ENCODE measurements around the gene P2RY13.

P2RY13 gene

DNA sequence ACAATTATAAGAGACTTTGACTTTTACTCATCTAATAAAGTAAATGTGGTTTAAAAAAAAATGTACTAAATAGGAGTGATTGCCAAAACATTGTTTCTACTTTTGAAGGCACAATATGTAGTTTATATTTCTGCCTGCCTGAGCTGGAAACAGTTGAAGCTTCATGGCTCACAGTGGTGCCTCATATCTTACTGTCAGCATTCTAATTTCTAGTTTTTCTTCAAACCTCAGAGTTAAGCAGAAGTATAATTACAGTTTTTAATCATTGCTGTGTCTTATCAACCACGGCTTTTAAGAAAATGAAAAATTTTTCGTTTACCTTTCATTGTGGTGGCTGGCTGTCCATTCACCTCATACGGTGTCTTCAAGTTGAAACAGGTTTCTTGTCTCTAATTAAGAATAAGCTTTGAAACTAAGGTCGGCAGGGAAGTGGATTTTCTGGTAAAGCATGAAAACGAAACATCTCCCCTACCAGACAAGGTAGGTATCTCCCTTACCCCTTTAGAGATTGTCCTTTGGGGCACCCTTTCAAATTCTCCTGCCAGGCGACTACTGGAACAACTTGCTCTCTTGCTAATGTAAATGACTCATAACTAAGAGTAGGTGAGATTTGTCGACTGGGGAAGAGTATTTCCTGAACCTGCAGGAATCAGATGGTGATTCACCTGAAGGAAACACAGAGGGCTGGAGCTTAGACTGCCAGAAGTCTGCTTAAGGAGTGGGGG is 12.9 kb downstream of the P2RY13 start, which contains the start of gene GPR87:
Gene GPR87, minus strand, starts transcription at position 554 of the 725 bp plus-strand sequence. CDS start 16,720 bp downstream, outside the sequence.
- TF ChIP-seq YY1 (IDR thresholded peaks at IDR 0.05; ENCODE audit: low read depth): no peak

DNA sequence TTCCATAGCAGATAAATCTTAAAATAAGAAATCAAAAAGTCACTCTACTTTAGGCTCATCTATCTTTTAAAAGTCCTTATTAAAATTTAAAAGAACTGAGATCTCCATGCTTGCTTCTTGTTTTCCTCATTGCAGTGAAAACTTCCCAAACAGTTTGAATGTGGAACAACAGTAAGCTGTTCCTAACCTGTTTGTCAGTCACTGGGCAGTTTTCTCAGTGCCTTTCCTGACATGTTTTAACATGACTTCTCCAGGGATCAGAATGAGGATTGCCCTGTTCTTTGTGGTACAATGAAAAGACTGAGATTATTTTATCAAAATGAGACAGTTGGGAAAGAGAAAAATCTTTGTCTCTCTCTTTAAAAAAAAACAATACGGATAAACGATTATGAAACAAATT is 13.5 kb downstream of the P2RY13 start:
- TF ChIP-seq, protein P1, sequence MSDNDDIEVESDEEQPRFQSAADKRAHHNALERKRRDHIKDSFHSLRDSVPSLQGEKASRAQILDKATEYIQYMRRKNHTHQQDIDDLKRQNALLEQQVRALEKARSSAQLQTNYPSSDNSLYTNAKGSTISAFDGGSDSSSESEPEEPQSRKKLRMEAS (IDR thresholded peaks at IDR 0.05): no peak
- TF ChIP-seq EP300 (IDR thresholded peaks at IDR 0.05; ENCODE audit: borderline replicate concordance) (no peak), FOXM1 (IDR thresholded peaks at IDR 0.05; ENCODE audit: borderline replicate concordance, low read depth) (no peak), RAD21 (IDR thresholded peaks at IDR 0.05; ENCODE audit: low read depth) (no peak), YY1 (IDR thresholded peaks at IDR 0.05; ENCODE audit: low read depth) (no peak), TCF12 (IDR thresholded peaks at IDR 0.05; ENCODE audit: low read depth) (no peak), EGR1 (IDR thresholded peaks at IDR 0.05) (no peak), CEBPB (IDR thresholded peaks at IDR 0.05) (no peak), TEAD4 (IDR thresholded peaks at IDR 0.05) (no peak), CREB1 (IDR thresholded peaks at IDR 0.05; ENCODE audit: low read depth) (no peak)
- TF ChIP-seq, protein P2, sequence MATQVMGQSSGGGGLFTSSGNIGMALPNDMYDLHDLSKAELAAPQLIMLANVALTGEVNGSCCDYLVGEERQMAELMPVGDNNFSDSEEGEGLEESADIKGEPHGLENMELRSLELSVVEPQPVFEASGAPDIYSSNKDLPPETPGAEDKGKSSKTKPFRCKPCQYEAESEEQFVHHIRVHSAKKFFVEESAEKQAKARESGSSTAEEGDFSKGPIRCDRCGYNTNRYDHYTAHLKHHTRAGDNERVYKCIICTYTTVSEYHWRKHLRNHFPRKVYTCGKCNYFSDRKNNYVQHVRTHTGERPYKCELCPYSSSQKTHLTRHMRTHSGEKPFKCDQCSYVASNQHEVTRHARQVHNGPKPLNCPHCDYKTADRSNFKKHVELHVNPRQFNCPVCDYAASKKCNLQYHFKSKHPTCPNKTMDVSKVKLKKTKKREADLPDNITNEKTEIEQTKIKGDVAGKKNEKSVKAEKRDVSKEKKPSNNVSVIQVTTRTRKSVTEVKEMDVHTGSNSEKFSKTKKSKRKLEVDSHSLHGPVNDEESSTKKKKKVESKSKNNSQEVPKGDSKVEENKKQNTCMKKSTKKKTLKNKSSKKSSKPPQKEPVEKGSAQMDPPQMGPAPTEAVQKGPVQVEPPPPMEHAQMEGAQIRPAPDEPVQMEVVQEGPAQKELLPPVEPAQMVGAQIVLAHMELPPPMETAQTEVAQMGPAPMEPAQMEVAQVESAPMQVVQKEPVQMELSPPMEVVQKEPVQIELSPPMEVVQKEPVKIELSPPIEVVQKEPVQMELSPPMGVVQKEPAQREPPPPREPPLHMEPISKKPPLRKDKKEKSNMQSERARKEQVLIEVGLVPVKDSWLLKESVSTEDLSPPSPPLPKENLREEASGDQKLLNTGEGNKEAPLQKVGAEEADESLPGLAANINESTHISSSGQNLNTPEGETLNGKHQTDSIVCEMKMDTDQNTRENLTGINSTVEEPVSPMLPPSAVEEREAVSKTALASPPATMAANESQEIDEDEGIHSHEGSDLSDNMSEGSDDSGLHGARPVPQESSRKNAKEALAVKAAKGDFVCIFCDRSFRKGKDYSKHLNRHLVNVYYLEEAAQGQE (IDR thresholded peaks at IDR 0.05; ENCODE audit: low read depth): no peak

DNA sequence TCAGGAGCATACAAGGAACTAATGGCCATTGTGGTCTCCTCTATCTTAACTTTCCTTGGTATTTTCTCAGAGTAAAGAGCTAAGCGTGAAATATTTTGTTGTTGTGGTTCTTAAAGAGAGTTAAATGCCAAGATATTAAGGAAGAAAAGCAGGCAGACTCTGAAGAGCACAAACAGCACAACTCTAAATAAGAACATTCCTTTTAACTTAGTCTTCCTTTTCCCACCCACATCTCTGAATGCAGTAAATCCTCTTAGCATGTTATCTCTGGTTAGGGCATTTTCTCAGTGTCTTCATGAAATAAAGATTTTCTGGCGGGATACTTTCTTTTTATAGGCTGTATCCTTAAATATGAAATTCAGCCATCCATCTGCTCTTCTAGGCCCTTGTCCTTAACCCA is 14.2 kb downstream of the P2RY13 start:
- no peak for TF ChIP-seq RAD21 (IDR thresholded peaks at IDR 0.05; ENCODE audit: low read depth)
- TF ChIP-seq ZBTB7A (IDR thresholded peaks at IDR 0.05; ENCODE audit: low read depth): no peak
- TF ChIP-seq, protein P1 (IDR thresholded peaks at IDR 0.05): no peak
- no peak for TF ChIP-seq EP300 (IDR thresholded peaks at IDR 0.05; ENCODE audit: borderline replicate concordance)
- TF ChIP-seq CEBPB (IDR thresholded peaks at IDR 0.05): no peak
- no peak for TF ChIP-seq EGR1 (IDR thresholded peaks at IDR 0.05)
- no peak for TF ChIP-seq YY1 (IDR thresholded peaks at IDR 0.05; ENCODE audit: low read depth)
- TF ChIP-seq TAF1 (IDR thresholded peaks at IDR 0.05; ENCODE audit: low read depth): no peak

DNA sequence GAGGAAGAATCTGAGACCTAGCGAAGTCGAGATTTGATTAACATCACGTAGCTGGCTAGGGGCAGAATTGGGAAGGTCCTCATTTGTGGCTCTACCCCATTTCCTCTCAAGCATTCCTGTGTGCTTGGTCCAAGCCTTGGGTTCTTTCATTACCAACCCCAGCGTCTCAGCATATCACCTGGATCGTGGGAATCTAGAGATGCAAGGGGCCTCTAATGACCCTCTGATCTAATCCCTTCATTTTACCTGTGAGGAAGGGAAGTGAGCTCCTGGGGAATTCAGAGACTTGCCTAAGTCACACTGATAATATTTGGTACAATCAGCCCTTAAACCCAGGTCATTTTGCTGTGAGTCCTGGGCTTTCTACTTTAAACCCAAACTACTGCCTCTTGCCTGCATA is 14.8 kb downstream of the P2RY13 start:
- TF ChIP-seq, protein P1 (IDR thresholded peaks at IDR 0.05): no peak
- TF ChIP-seq YY1 (IDR thresholded peaks at IDR 0.05; ENCODE audit: low read depth) (no peak), EP300 (IDR thresholded peaks at IDR 0.05; ENCODE audit: borderline replicate concordance) (no peak), TAF1 (IDR thresholded peaks at IDR 0.05; ENCODE audit: low read depth) (no peak), CREB1 (IDR thresholded peaks at IDR 0.05; ENCODE audit: low read depth) (no peak), EGR1 (IDR thresholded peaks at IDR 0.05) (no peak), TEAD4 (IDR thresholded peaks at IDR 0.05) (no peak)
- TF ChIP-seq, protein P3, sequence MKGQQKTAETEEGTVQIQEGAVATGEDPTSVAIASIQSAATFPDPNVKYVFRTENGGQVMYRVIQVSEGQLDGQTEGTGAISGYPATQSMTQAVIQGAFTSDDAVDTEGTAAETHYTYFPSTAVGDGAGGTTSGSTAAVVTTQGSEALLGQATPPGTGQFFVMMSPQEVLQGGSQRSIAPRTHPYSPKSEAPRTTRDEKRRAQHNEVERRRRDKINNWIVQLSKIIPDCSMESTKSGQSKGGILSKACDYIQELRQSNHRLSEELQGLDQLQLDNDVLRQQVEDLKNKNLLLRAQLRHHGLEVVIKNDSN (IDR thresholded peaks at IDR 0.05): no peak

DNA sequence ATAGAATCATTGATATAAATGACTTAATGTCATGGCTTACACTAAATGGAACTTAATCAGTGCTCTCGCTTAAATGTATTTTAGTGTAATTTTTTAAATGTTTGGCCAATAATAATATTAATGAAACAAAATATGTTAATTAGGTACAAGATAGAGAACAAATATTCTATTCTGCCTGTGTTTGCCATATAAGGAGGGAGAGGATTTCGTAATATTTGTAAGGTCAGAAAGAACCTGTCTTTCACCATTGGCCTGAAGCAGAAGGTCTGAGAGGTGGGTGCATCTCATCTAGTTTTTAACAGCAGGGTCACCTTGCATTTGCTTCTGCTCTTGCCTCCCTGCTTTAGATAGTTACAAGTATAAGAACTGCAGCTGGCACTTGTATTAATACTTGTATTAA is 15.2 kb downstream of the P2RY13 start:
- TF ChIP-seq ZBTB7A (IDR thresholded peaks at IDR 0.05; ENCODE audit: low read depth) (no peak), YY1 (IDR thresholded peaks at IDR 0.05; ENCODE audit: low read depth) (no peak), CEBPB (IDR thresholded peaks at IDR 0.05) (peak; percentile 71; the same call in 1 of the 2 replicates), FOXM1 (IDR thresholded peaks at IDR 0.05; ENCODE audit: borderline replicate concordance, low read depth) (no peak)
- TF ChIP-seq, protein P1 (IDR thresholded peaks at IDR 0.05): no peak

DNA sequence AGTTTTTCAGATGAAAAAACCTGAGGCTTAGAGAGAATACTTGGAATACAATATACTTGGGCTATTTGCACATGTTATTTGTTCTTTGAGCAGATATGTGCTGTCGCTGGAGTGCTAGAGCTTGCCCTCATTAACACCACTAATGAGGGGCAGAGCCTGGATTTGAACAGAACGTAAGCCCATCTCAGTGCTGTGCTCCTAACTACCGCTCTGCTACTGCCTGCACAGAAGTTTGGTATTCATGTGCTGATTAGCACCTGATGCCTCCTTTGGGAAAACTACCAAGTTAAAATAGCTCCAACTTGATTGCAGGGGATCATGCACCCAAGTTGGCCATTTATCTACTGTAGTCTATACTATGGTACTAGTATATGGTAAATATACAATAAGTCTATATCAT is 16.4 kb downstream of the P2RY13 start:
- TF ChIP-seq, protein P2 (IDR thresholded peaks at IDR 0.05; ENCODE audit: low read depth): no peak
- TF ChIP-seq NFIC (IDR thresholded peaks at IDR 0.05) (no peak), CEBPB (IDR thresholded peaks at IDR 0.05) (no peak), TCF12 (IDR thresholded peaks at IDR 0.05; ENCODE audit: low read depth) (no peak), YY1 (IDR thresholded peaks at IDR 0.05; ENCODE audit: low read depth) (no peak), CREB1 (IDR thresholded peaks at IDR 0.05; ENCODE audit: low read depth) (no peak), FOXM1 (IDR thresholded peaks at IDR 0.05; ENCODE audit: borderline replicate concordance, low read depth) (no peak), TEAD4 (IDR thresholded peaks at IDR 0.05) (no peak), ZBTB7A (IDR thresholded peaks at IDR 0.05; ENCODE audit: low read depth) (no peak), EGR1 (IDR thresholded peaks at IDR 0.05) (no peak), TAF1 (IDR thresholded peaks at IDR 0.05; ENCODE audit: low read depth) (no peak), EP300 (IDR thresholded peaks at IDR 0.05; ENCODE audit: borderline replicate concordance) (no peak), RAD21 (IDR thresholded peaks at IDR 0.05; ENCODE audit: low read depth) (no peak)
- TF ChIP-seq, protein P3 (IDR thresholded peaks at IDR 0.05): no peak
- TF ChIP-seq, protein P1 (IDR thresholded peaks at IDR 0.05): no peak
